ENCODE results near the gene GARNL3.

Gene GARNL3

DNA sequence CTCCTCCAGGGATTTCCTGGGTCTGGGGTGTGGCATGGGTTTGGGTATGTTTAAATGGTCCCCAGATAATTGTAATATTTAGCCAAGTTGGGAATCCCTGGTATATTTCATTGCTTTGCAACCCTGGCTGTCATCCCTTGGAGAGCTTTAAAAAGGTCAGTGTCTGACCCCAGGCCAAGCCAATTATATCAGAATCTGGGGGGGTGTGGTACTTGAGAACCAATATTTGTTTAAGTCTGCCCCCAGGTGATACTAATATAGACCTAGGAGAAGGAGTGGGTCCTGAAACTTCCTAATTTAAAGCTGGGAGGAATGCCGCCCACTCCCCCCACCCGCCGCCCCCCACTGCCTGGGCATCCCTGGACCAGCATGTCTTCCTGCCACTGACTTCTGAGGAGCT, 94.2 kb downstream of the GARNL3 start:
- no peaks in the 10 kb centered on the region for H3F3A ChIP-seq (ENCODE audit: insufficient read depth, low read length)
- no peak overlapping the region for H3K27ac ChIP-seq (ENCODE audit: low read depth, low read length, poor library complexity, severe bottlenecking)
- H3K27me3 ChIP-seq (ENCODE audit: insufficient read depth, low read length), result no peaks in the 10 kb centered on the region
- H4K20me1 ChIP-seq (ENCODE audit: insufficient read depth, low read length), result no peaks in the 10 kb centered on the region
- no peak overlapping the region for H3K4me2 ChIP-seq (ENCODE audit: low read length)
- H2AFZ ChIP-seq (ENCODE audit: low read length), result no peak overlapping the region
- H3K9me3 ChIP-seq (ENCODE audit: low read length), result no peaks in the 10 kb centered on the region
- no peaks in the 10 kb centered on the region for H3K4me1 ChIP-seq (ENCODE audit: insufficient read depth, low read length, severe bottlenecking)
- H3K9me2 ChIP-seq (ENCODE audit: low read depth, low read length), result no peaks in the 10 kb centered on the region
- TF ChIP-seq, protein P1, sequence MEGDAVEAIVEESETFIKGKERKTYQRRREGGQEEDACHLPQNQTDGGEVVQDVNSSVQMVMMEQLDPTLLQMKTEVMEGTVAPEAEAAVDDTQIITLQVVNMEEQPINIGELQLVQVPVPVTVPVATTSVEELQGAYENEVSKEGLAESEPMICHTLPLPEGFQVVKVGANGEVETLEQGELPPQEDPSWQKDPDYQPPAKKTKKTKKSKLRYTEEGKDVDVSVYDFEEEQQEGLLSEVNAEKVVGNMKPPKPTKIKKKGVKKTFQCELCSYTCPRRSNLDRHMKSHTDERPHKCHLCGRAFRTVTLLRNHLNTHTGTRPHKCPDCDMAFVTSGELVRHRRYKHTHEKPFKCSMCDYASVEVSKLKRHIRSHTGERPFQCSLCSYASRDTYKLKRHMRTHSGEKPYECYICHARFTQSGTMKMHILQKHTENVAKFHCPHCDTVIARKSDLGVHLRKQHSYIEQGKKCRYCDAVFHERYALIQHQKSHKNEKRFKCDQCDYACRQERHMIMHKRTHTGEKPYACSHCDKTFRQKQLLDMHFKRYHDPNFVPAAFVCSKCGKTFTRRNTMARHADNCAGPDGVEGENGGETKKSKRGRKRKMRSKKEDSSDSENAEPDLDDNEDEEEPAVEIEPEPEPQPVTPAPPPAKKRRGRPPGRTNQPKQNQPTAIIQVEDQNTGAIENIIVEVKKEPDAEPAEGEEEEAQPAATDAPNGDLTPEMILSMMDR (IDR thresholded peaks at IDR 0.05; ENCODE audit: low read length), result no peak
- TF ChIP-seq EZH2 (IDR thresholded peaks at IDR 0.05; ENCODE audit: borderline replicate concordance, low read length), result no peak
- H3K4me3 ChIP-seq (ENCODE audit: low read depth, low read length, poor library complexity, severe bottlenecking), result no peak overlapping the region
- no peaks in the 10 kb centered on the region for H3K36me3 ChIP-seq (ENCODE audit: insufficient read depth, low read length)
- H3K9ac ChIP-seq (ENCODE audit: low read length), result no peak overlapping the region
- H3K79me2 ChIP-seq (ENCODE audit: insufficient read depth, low read length), result no peaks in the 10 kb centered on the region

DNA sequence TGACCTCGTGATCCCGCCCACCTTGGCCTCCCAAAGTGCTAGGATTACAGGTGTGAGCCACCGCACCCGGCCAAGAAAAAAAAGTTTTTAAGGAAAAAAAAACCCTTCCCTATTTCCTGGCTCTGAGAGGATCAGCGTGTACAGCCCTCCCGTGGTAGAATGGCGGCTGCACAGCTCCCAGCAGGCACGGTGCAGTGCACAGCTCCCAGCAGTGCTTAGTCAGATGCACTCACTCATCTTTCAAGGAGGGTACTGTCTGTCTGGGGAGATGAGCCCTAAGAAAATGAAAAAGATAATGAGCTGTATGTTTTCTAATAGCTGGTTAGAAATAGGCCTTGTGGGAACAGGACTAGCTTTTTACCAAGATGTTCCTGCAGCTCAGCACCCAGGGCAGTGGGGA, 95.7 kb downstream of the GARNL3 start:
- H3K4me3 ChIP-seq (ENCODE audit: low read depth, low read length, poor library complexity, severe bottlenecking), result no peak overlapping the region
- H3K4me1 ChIP-seq (ENCODE audit: insufficient read depth, low read length, severe bottlenecking), result no peaks in the 10 kb centered on the region
- H3K79me2 ChIP-seq (ENCODE audit: insufficient read depth, low read length), result no peaks in the 10 kb centered on the region
- no peak overlapping the region for H3K4me2 ChIP-seq (ENCODE audit: low read length)
- H3K36me3 ChIP-seq (ENCODE audit: insufficient read depth, low read length), result no peaks in the 10 kb centered on the region
- TF ChIP-seq, protein P1 (IDR thresholded peaks at IDR 0.05; ENCODE audit: low read length), result no peak
- TF ChIP-seq EZH2 (IDR thresholded peaks at IDR 0.05; ENCODE audit: borderline replicate concordance, low read length), result no peak
- no peaks in the 10 kb centered on the region for H3K9me3 ChIP-seq (ENCODE audit: low read length)
- H3K9me2 ChIP-seq (ENCODE audit: low read depth, low read length), result no peaks in the 10 kb centered on the region
- H2AFZ ChIP-seq (ENCODE audit: low read length), result no peak overlapping the region
- no peak overlapping the region for H3K27ac ChIP-seq (ENCODE audit: low read depth, low read length, poor library complexity, severe bottlenecking)
- no peaks in the 10 kb centered on the region for H3F3A ChIP-seq (ENCODE audit: insufficient read depth, low read length)
- no peaks in the 10 kb centered on the region for H3K27me3 ChIP-seq (ENCODE audit: insufficient read depth, low read length)
- H4K20me1 ChIP-seq (ENCODE audit: insufficient read depth, low read length), result no peaks in the 10 kb centered on the region
- no peak overlapping the region for H3K9ac ChIP-seq (ENCODE audit: low read length)

DNA sequence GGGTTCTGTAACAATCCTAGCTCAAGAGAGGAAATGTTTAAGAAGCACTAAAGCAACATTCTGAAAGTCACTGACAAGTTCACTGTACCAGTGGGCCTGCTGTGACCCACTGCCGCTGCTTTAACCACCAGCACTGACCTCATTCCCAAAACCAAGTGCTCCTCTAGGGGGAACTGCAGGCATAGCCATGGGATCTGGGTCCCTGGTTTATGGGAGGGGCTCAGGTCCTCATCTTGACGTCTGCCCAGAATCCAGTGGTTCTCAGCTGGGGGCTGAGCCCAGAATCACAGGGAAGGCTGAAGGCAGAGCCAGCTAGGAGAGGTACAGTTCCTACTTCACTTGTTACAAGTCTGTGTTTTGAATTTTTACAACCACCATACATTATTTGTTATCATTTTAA, 96.3 kb downstream of the GARNL3 start:
- Histone ChIP-seq H3K9me2 (ENCODE audit: low read depth, low read length) (no peaks in the 10 kb centered on the region), H2AFZ (ENCODE audit: low read length) (no peak overlapping the region), H3K27ac (ENCODE audit: low read depth, low read length, poor library complexity, severe bottlenecking) (no peak overlapping the region), H3F3A (ENCODE audit: insufficient read depth, low read length) (no peaks in the 10 kb centered on the region), H3K27me3 (ENCODE audit: insufficient read depth, low read length) (no peaks in the 10 kb centered on the region), H3K4me2 (ENCODE audit: low read length) (no peak overlapping the region), H3K4me1 (ENCODE audit: insufficient read depth, low read length, severe bottlenecking) (no peaks in the 10 kb centered on the region), H3K4me3 (ENCODE audit: low read depth, low read length, poor library complexity, severe bottlenecking) (no peak overlapping the region), H3K9me3 (ENCODE audit: low read length) (no peaks in the 10 kb centered on the region), H4K20me1 (ENCODE audit: insufficient read depth, low read length) (no peaks in the 10 kb centered on the region), H3K79me2 (ENCODE audit: insufficient read depth, low read length) (no peaks in the 10 kb centered on the region), H3K9ac (ENCODE audit: low read length) (no peak overlapping the region), H3K36me3 (ENCODE audit: insufficient read depth, low read length) (no peaks in the 10 kb centered on the region)
- TF ChIP-seq, protein P1 (IDR thresholded peaks at IDR 0.05; ENCODE audit: low read length), result no peak
- TF ChIP-seq EZH2 (IDR thresholded peaks at IDR 0.05; ENCODE audit: borderline replicate concordance, low read length), result no peak

Data from OCI-LY1 (cell line).